GM18858 (cell line): ENCODE measurements around the gene CORO2B.

Experiments used
- ATAC-seq: cut with Tn5 transposase; IDR thresholded peaks from one replicate; pipeline ENCODE4 v1.9.1; 2021; ENCODE audit not compliant: unreplicated experiment

CORO2B gene

DNA sequence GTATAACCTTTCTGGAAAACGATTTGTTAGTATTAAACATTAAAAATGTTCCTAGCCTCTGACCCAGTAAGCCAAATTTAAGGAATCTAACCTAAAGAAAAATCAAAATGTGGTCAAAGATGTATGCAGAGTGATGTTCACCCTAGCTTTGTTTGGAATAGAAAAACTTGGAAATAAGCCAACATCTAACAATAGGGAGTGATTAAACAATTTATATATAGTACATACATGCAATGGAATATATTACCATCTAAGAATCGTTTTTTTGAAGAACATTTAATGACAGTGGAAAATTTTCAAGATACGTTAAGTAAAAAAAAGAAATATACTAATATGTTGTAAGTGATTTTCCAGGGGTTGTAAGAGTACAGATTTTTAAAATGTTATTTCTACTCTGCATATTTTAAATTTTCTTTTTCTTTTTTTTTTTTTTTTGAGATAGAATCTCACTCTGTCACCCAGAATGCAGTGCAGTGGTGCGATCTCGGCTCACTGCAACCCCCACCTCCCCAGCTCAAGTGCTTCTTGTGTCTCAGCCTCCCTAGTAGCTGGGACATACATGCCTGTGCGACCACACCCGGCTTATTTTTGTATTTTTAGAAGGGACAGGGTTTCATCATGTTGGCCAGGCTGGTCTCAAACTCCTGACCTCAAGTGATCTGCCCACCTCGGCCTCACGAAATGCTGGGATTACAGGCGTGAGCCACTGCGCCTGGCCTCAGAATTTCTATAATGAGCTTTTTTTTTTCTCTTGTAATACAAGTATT is 187.0 kb downstream of the CORO2B start:
- ATAC-seq: no peak

DNA sequence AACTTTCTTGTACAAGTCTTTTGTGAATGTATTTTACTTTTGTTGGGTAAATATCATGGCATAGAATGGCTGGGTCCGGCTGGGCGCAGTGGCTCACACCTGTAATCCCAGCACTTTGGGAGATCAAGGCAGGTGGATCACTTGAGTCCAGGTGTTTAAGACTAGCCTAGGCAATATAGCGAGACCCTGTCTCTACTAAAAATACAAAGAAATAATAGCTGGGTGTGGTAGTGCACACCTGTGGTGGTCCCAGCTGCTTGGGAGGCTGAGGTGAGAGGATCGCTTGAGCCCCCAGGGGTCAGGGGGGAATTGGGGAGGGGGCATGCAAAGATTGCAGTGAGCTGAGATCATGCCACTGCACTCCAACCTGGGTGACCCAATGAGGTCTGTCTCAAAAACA is 189.0 kb downstream of the CORO2B start:
- ATAC-seq: no peak

GRCh38 chr15:68768321-68768720 is 189.5 kb downstream of the CORO2B start:
- ATAC-seq: no peak

DNA sequence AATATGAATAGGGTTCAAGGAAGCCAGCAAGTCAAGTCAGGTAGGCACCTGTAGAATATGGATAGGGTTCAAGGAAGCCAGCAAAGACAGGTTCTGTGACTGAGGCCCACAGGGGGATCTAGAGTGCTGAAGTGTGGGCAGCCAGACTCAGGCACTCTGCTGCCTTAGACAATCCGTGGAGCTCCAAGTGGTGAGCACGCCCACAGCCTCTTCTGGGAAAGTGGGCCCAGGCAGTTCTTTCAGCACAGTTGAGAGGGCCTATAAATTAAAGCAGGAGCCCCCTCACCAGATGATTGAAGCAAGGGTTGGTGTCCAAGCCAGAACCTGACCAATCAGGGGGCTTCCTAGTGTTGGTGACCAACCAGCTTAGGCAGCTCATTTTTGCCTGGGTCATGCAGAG is 190.9 kb downstream of the CORO2B start:
- ATAC-seq: no peak

- no peak for ATAC-seq
Observed at GRCh38 chr15:68770216-68770615, 191.4 kb downstream of the CORO2B start.

DNA sequence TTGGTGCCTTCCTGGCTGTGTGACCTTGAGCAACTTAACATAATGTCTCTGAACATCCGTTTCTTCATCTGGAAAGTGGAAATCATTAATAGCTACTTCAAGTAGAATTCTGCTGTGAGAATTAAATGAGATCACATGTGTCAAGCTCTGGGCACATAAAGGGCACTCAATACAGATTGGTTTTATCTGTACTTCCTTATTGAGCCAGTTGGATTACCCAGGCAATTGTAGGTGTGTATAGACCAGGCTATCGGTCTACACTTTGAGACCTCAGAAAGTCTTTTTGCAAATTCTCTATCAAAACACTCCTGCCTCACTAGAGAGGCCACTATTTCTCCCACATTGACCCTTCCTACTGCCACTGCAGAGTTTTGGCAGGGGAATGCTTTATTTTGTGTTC is 194.2 kb downstream of the CORO2B start:
- no peak for ATAC-seq

DNA sequence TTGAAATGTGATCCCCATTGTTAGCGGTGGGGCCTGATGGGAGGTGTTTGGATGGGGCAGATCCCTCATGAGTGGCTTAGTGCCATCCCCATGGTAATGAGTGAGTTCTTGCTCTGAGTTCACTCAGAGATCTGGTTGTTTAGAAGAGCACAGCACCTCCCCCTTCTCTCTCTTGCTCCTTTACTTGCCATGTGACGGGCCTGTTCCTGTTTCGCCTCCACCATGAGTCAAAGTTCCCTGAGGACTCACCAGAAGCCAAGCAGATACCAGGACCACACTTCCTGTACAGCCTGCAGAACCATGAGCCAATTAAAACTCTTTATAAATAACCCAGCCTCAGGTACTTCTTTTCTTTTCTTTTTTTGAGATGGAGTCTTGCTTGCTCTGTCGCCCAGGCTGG is 195.3 kb downstream of the CORO2B start:
- ATAC-seq: no peak

DNA sequence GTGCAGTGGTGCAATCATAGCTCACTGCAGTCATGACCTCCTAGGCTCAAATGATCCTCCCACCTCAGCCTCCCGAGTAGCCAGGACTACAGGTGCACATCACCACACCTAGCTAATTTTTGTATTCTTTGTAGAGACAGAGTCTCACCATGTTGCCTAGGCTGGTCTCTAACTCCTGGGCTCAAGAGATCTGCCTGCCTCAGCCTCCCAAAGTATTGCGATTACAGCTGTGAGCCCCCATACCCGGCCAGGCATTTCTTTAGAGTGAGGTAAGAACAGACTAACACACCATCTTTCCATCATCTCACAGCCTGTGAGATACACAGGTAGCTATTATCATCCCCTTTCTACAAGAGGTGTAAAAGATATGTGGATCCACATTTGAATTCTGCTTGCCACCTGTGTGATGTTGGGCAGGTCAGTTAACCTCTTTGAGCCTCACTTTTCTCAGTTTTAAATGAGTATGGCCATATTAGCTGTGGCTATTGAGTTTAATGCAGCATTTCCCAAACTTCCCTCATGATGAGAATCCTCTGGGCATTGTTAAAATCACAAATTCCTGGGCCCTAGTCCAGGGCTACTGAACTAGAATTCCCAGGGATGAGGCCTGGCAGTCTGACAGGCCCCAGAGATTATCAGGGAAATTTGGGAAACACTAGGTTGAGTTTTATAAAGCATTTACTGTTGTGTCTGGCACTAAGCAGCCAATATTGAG is 195.9 kb downstream of the CORO2B start:
- ATAC-seq: no peak

DNA sequence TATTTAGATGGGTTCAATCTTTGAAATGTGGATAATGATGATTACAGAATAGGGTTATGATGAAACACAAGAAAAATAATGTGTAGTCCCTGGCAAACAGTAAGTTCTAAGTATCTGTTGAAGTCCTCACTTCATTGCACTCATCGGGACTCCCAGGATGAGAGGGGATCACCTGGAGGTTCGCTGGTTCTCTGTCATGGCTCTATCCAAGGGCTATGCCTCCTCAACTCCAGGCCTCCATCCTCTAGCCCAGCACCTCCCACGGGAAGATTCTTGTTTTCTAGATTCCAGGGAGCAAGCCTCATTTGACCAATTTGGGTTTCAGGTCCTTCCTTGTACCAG is 196.4 kb downstream of the CORO2B start:
- no peak for ATAC-seq

GRCh38 chr15:68775671-68776476 is 197.1 kb downstream of the CORO2B start:
- ATAC-seq: no peak

DNA sequence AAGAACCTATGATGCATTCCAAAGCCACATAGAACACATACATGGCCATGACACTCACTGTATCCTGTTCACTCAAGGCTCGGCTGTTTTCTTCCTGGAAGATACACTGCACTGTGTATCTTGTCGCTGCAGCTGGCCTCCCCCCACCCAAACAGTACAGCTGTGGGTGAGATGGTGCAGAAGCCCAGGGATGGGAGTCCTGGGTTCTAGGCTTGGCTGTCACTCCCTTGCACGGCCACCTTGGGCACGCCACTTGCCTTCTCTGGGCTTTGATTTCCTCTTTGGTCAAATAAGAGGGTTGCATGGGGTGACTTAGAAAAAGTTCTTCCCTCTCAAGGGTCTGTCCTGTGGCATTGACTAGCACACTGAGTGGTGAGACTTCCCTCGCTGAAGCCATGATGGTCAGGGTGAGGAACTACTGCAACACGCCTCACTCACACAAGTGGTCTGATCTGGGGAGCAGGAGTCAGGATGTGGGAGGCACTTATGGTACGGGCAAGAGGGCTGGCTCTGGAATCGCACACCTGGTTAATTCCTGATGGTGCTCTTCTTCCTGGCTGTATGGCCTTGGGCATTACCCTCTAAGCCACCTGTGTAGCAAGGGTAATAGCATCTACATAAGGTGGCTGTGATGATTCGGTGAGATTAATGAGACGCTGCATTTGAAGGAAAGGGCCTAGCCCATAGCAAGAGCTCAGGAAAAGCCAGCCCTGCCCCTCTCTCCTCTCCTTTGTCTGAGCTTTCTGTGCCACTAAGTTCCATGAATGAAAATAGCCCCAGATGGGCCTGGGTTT is 197.9 kb downstream of the CORO2B start:
- no peak for ATAC-seq
